Endodermal cell (in vitro differentiated cells): ENCODE measurements around the gene GALNT4. TPM values are rescaled to one million over a fixed set of nuclear protein-coding genes. Genes with fewer than 3 reads are reported as not detected.

Source experiments
- DNase-seq: peaks from one replicate; pipeline ENCODE4 v3.0.0-alpha.2; 2017
- H3K27ac ChIP-seq: 2 replicates; pipeline ENCODE4 v1.5.1; 2013; ENCODE audit warnings: mild to moderate bottlenecking, low read depth, low read length, moderate library complexity
- H3K27me3 ChIP-seq: 2 replicates; pipeline ENCODE4 v1.6.1; 2013; ENCODE audit warnings: mild to moderate bottlenecking, low read length, moderate library complexity; ENCODE audit not compliant: insufficient read depth, control insufficient read depth, poor library complexity, severe bottlenecking
- H3K36me3 ChIP-seq: 2 replicates; pipeline ENCODE4 v1.7.0; 2013; ENCODE audit warnings: mild to moderate bottlenecking, low read length, moderate library complexity; ENCODE audit not compliant: control insufficient read depth, insufficient read depth
- H3K4me1 ChIP-seq: one replicate; pipeline ENCODE4 v1.7.0; 2013; ENCODE audit warnings: low read length; ENCODE audit not compliant: control insufficient read depth, insufficient read depth
- H3K4me3 ChIP-seq: 2 replicates; pipeline ENCODE4 v1.5.1; 2013; ENCODE audit warnings: mild to moderate bottlenecking, low read length, moderate library complexity
- H3K9ac ChIP-seq: 2 replicates; pipeline ENCODE4 v1.6.1; 2013; ENCODE audit warnings: mild to moderate bottlenecking, low read length, moderate library complexity; ENCODE audit not compliant: poor library complexity, severe bottlenecking; ENCODE audit errors: extremely low read depth
- H3K9me3 ChIP-seq: 2 replicates; pipeline ENCODE4 v1.6.1; 2013; ENCODE audit warnings: mild to moderate bottlenecking, low read length, moderate library complexity; ENCODE audit not compliant: control insufficient read depth
- H3K27ac Mint-ChIP-seq: 2 replicates; pipeline ENCODE4 v1.8.0; 2020; ENCODE audit warnings: mixed read lengths
- H3K27me3 Mint-ChIP-seq: 2 replicates; pipeline ENCODE4 v1.8.0; 2021; ENCODE audit warnings: mild to moderate bottlenecking, mixed read lengths; ENCODE audit not compliant: insufficient read depth
- H3K36me3 Mint-ChIP-seq: 2 replicates; pipeline ENCODE4 v1.8.0; 2020; ENCODE audit warnings: low read depth, mixed read lengths
- H3K4me1 Mint-ChIP-seq: 2 replicates; pipeline ENCODE4 v1.8.0; 2020; ENCODE audit warnings: mixed read lengths
- H3K4me3 Mint-ChIP-seq: 2 replicates; pipeline ENCODE4 v1.8.0; 2020; ENCODE audit warnings: mild to moderate bottlenecking, moderate library complexity, mixed read lengths
- H3K9me3 Mint-ChIP-seq: 2 replicates; pipeline ENCODE4 v1.8.0; 2020; ENCODE audit warnings: mild to moderate bottlenecking, mixed read lengths
- CTCF ChIP-seq: fragments of 200-600 bp; sonication (generic); conservative IDR thresholded peaks from 2 replicates; pipeline ENCODE4 v1.5.0; 2021; ENCODE audit warnings: antibody characterized with exemption, mild to moderate bottlenecking
- WGBS, 2 experiments: methylation state at CpG; one replicate each; pipeline versions ENCODE4 v1.1.5 to v1.1.7; 2013; ENCODE audit warnings: missing lambda C conversion rate in 2 of 2, mixed read lengths in 1 of 2; ENCODE audit not compliant: insufficient coverage in 1 of 2, insufficient read length in 1 of 2; 5-methylcytosine and 5-hydroxymethylcytosine counted together
- total RNA-seq, 2 donors: library from RNA; stranded (reverse); fragmentation: NEBNext Ultra II Directional in 1 of 2; extraction: Animal tissue kit (Norgen Biotek cat#: 25700) in 1 of 2; gene quantifications; 2 replicates in 1 of 2; 3 replicates in 1 of 2; pipeline ENCODE4 v1.2.1, GENCODE V29; 2021

GALNT4 gene
- total RNA-seq, 2 donors from 2014 or later = 7.2 to 9.0 TPM

GRCh38 chr12:89484470-89484869 is 40.1 kb downstream of the GALNT4 start:
- Mint-ChIP-seq H3K27me3 (no peaks in the 10 kb centered on the region), H3K36me3 (peaks cover 5% of the 10 kb centered on the region), H3K4me3 (no peak overlapping the region), H3K27ac (no peak overlapping the region), H3K4me1 (no peaks in the 10 kb centered on the region), H3K9me3 (no peaks in the 10 kb centered on the region)
- Histone ChIP-seq H3K9ac (no peak overlapping the region), H3K27ac (no peak overlapping the region), H3K27me3 (no peaks in the 10 kb centered on the region), H3K4me3 (no peak overlapping the region), H3K9me3 (no peaks in the 10 kb centered on the region), H3K36me3 (no peaks in the 10 kb centered on the region), H3K4me1 (no peaks in the 10 kb centered on the region)
- no peak for TF ChIP-seq CTCF
- 95 to 100% methylated on average over 1 of the region's 1 CpG for whole genome bisulfite sequencing, 2 experiments
- DNase-seq = no peak

GRCh38 chr12:89481213-89481914 is 43.2 kb downstream of the GALNT4 start:
- H3K9me3 Mint-ChIP-seq = no peaks in the 10 kb centered on the region
- no peaks in the 10 kb centered on the region for H3K36me3 ChIP-seq
- no peaks in the 10 kb centered on the region for H3K4me1 Mint-ChIP-seq
- H3K4me3 Mint-ChIP-seq = no peak overlapping the region
- H3K27me3 ChIP-seq = no peaks in the 10 kb centered on the region
- H3K27me3 Mint-ChIP-seq = no peaks in the 10 kb centered on the region
- H3K36me3 Mint-ChIP-seq = peaks cover 5% of the 10 kb centered on the region
- DNase-seq = no peak
- TF ChIP-seq CTCF = no peak
- H3K9me3 ChIP-seq = no peaks in the 10 kb centered on the region
- H3K27ac Mint-ChIP-seq = no peak overlapping the region
- H3K4me3 ChIP-seq = no peak overlapping the region
- WGBS, 2 experiments = 95 to 100% methylated on average over 1 to 2 of the region's 2 CpGs
- H3K4me1 ChIP-seq = no peaks in the 10 kb centered on the region
- no peak overlapping the region for H3K9ac ChIP-seq
- no peak overlapping the region for H3K27ac ChIP-seq

- no peak for DNase-seq
- WGBS, 2 experiments = 91 to 93% methylated on average over 3 of the region's 3 CpGs
These were observed 44.6 kb downstream of the GALNT4 start for GRCh38 chr12:89479982-89480381.

More at GRCh38 chr12:89479982-89480381, 44.6 kb downstream of the GALNT4 start:
- Histone ChIP-seq H3K36me3 (no peaks in the 10 kb centered on the region), H3K9ac (no peak overlapping the region), H3K4me1 (no peaks in the 10 kb centered on the region), H3K4me3 (no peak overlapping the region), H3K27me3 (no peaks in the 10 kb centered on the region), H3K9me3 (no peaks in the 10 kb centered on the region), H3K27ac (no peak overlapping the region)
- no peak overlapping the region for H3K4me3 Mint-ChIP-seq
- TF ChIP-seq CTCF = no peak
- peaks cover 3% of the 10 kb centered on the region for H3K36me3 Mint-ChIP-seq
- no peak overlapping the region for H3K27ac Mint-ChIP-seq
- H3K27me3 Mint-ChIP-seq = no peaks in the 10 kb centered on the region
- H3K4me1 Mint-ChIP-seq = no peaks in the 10 kb centered on the region
- no peaks in the 10 kb centered on the region for H3K9me3 Mint-ChIP-seq
